ENCODE results near the gene DOK1.

Gene DOK1

GRCh38 chr2:74553892-74554819, at the start of gene DOK1, which contains the start of gene LOXL3:
Gene DOK1, plus strand, starts transcription at chr2:74554720. Its CDS starts 35 bp downstream, at chr2:74554755.
Gene LOXL3, minus strand, starts transcription at chr2:74553942. Its CDS starts 1,308 bp downstream, at chr2:74552634.
- peak; percentile 67 for DNase-seq (ENCODE audit: low read depth, low spot score)

- no peak for DNase-seq (ENCODE audit: low read depth, low spot score)
These were observed 48.9 kb upstream of the DOK1 start for GRCh38 chr2:74505448-74506246.

- DNase-seq (ENCODE audit: low read depth, low spot score), result peak; percentile 98
These were observed 47.2 kb upstream of the DOK1 start, which contains the start of gene PCGF1 for GRCh38 chr2:74507145-74507925. Gene PCGF1, minus strand, starts transcription at chr2:74507695. Its CDS starts 27 bp downstream, at chr2:74507668.

GRCh38 chr2:74507926-74508520, 46.5 kb upstream of the DOK1 start:
- no peak for DNase-seq (ENCODE audit: low read depth, low spot score)

GRCh38 chr2:74510272-74510671, 44.2 kb upstream of the DOK1 start:
- DNase-seq (ENCODE audit: low read depth, low spot score), result no peak

- DNase-seq (ENCODE audit: low read depth, low spot score), result no peak
These were observed 43.2 kb upstream of the DOK1 start for GRCh38 chr2:74511104-74511989.

GRCh38 chr2:74512744-74513604, 41.5 kb upstream of the DOK1 start:
- DNase-seq (ENCODE audit: low read depth, low spot score), result no peak

- DNase-seq (ENCODE audit: low read depth, low spot score), result no peak
These were observed 40.7 kb upstream of the DOK1 start for GRCh38 chr2:74513605-74514367.

- no peak for DNase-seq (ENCODE audit: low read depth, low spot score)
These were observed 39.9 kb upstream of the DOK1 start, which contains the start of gene TLX2 for GRCh38 chr2:74514368-74515270. Gene TLX2, plus strand, starts transcription at chr2:74514450. Its CDS starts 357 bp downstream, at chr2:74514807.

GRCh38 chr2:74515271-74515980, 39.1 kb upstream of the DOK1 start:
- DNase-seq (ENCODE audit: low read depth, low spot score), result no peak

- DNase-seq (ENCODE audit: low read depth, low spot score), result peak; percentile 64
These were observed 38.4 kb upstream of the DOK1 start for GRCh38 chr2:74515981-74516633.

GRCh38 chr2:74516650-74517049, 37.9 kb upstream of the DOK1 start:
- DNase-seq (ENCODE audit: low read depth, low spot score), result no peak

GRCh38 chr2:74522516-74522915, 32.0 kb upstream of the DOK1 start:
- no peak for DNase-seq (ENCODE audit: low read depth, low spot score)

- no peak for DNase-seq (ENCODE audit: low read depth, low spot score)
These were observed 30.5 kb upstream of the DOK1 start for GRCh38 chr2:74524005-74524404.

- DNase-seq (ENCODE audit: low read depth, low spot score), result no peak
These were observed 29.4 kb upstream of the DOK1 start for GRCh38 chr2:74524955-74525716.

Data from activated naive CD8-positive, alpha-beta T cell treated with anti-CD3 and anti-CD28 coated beads, Interleukin-2, amount 50 U/mL, for 16 hours (primary cell).